Hematopoietic multipotent progenitor cell (in vitro differentiated cells): ENCODE measurements around the gene MED1. TPM values are rescaled to one million over a fixed set of nuclear protein-coding genes. Genes with fewer than 3 reads are reported as not detected.

Source experiments
- DNase-seq, 3 donors: peaks; one replicate each; pipeline ENCODE4 v3.0.0-alpha.2; 2011 to 2015; ENCODE audit warnings: low read depth in 2 of 3, low spot score in 2 of 3
- total RNA-seq: library from RNA; depleted of rRNA; stranded (reverse); fragments of >200 nt; gene quantifications from one replicate; pipeline ENCODE4 v1.2.3, GENCODE V29; 2012

The MED1 gene
- total RNA-seq, 1 donor: 17.8 TPM

GRCh38 chr17:39364236-39365025 is 86.6 kb downstream of the MED1 start:
- DNase-seq: no peak

- no peak for DNase-seq
Measured at GRCh38 chr17:39361064-39361463, 90.0 kb downstream of the MED1 start.

DNA sequence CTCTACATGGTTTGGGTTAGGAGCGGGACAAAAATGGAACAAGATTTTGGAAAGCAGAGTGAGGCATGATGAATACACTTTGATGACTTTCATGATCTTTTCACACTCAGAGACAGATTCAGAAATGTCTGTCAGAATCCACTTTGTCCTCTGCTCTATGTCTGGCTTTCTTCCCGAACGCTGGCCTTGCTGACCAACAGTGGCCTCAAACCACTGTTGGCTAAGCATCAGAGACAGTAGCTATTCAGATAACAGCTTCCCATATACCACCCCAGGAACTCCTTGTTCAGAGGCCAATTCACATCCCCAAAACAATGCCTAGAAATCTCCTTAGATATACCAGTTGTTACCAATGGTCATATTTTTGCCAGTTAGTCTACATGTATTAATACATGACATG is 90.5 kb downstream of the MED1 start:
- no peak for DNase-seq

- no peak for DNase-seq
Measured at GRCh38 chr17:39359994-39360393, 91.1 kb downstream of the MED1 start.

DNA sequence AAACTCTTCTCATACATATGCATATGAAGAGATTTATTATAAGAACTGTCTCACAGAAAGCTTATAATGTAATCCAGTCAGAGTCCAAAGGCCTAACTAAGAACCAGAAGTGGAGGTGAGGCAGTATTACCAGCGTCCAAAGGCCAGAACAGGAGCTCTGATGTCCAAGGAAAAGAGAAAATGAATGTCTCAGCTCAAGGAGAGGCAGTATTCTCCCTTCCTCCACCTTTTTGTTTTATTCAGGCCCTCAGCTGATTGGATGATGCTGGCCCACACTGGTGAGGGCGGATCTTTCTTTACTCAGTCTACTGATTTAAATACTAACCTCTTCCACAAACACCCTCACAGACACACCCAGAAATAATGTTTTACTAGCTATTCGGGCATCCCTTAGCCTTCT is 93.1 kb downstream of the MED1 start:
- DNase-seq: no peak

- DNase-seq: no peak
Measured at GRCh38 chr17:39357488-39357887, 93.6 kb downstream of the MED1 start.

Other genes with a start within 250 kb of the MED1 start
- not detected for gene STAC2, start 225.3 kb downstream of the MED1 start, total RNA-seq
- 22.4 TPM for gene FBXL20, start 49.6 kb downstream of the MED1 start, total RNA-seq
- 32.6 TPM for gene CDK12, start 10.2 kb upstream of the MED1 start, total RNA-seq
- not detected for gene NEUROD2, start 156.7 kb upstream of the MED1 start, total RNA-seq
- not detected for gene PPP1R1B, start 175.7 kb upstream of the MED1 start, total RNA-seq
- gene STARD3, start 185.9 kb upstream of the MED1 start, total RNA-seq: 47.1 TPM
- gene TCAP, start 214.1 kb upstream of the MED1 start, total RNA-seq: 0.81 TPM
- gene PNMT, start 217.2 kb upstream of the MED1 start, total RNA-seq: 3.8 TPM
- 27.7 TPM for gene PGAP3, start 236.8 kb upstream of the MED1 start, total RNA-seq
- gene ERBB2, start 248.8 kb upstream of the MED1 start, total RNA-seq: 7.5 TPM